GM10248 (cell line): ENCODE data around the gene IRF3.

Source experiments
- CTCF ChIA-PET: fragments of 300-600 bp; sonication (Branson Sonifier 250); formaldehyde crosslinking; extraction: SDS; loops from one replicate; lab custom pipeline; 2021; ENCODE audit warnings: antibody characterized with exemption; lab: Yijun Ruan, JAX
- POLR2A ChIA-PET: fragments of 350-650 bp; sonication (Branson Sonifier 250); formaldehyde crosslinking; extraction: SDS; loops from one replicate; lab custom pipeline; 2020; ENCODE audit warnings: antibody characterized with exemption; lab: Yijun Ruan, JAX
- DNase-seq: peaks from one replicate; pipeline ENCODE4 v3.0.0; 2012; ENCODE audit errors: extremely low spot score
- TF ChIP-seq, protein P1 (sequence below): IDR thresholded peaks from 2 replicates; pipeline ENCODE4 v1.5.1; 2012; ENCODE audit warnings: mild to moderate bottlenecking, low read depth; ENCODE audit errors: extremely low read depth, missing control alignments, control extremely low read depth

IRF3 gene

DNA sequence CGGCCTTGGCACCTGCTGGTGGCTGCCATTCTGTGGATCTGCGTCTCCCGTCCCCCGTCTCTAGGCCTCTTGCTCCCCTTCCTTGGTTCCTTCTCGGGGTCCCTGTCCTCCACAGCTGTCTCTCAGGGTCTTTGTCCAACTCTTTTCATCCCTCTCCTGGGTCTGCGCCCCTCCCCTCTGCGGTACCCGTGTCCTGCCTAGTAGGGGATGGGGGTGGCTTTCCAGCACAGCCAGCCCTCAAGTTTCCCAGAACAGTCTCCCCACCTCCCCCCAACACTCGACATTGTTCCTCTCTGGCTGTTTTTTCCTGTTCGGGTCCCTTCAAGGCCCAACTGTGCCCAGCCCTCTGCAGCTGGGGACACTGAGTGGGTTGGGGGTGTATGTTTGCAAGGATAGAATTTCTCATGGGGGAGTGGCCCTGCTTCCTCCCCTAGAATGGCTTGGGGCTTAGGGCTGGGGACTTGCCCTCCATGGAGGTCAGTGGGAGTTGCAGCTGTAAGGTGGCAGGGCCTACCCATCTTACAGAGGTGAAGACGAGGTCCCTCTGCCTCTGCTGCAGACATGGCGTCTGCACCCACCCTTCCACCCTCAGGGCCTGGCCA, 23.0 kb upstream of the IRF3 start:
- TF ChIP-seq, protein P1, sequence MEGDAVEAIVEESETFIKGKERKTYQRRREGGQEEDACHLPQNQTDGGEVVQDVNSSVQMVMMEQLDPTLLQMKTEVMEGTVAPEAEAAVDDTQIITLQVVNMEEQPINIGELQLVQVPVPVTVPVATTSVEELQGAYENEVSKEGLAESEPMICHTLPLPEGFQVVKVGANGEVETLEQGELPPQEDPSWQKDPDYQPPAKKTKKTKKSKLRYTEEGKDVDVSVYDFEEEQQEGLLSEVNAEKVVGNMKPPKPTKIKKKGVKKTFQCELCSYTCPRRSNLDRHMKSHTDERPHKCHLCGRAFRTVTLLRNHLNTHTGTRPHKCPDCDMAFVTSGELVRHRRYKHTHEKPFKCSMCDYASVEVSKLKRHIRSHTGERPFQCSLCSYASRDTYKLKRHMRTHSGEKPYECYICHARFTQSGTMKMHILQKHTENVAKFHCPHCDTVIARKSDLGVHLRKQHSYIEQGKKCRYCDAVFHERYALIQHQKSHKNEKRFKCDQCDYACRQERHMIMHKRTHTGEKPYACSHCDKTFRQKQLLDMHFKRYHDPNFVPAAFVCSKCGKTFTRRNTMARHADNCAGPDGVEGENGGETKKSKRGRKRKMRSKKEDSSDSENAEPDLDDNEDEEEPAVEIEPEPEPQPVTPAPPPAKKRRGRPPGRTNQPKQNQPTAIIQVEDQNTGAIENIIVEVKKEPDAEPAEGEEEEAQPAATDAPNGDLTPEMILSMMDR = no peak
- DNase-seq = no peak
- CTCF ChIA-PET = no interaction called here
- POLR2A ChIA-PET = no interaction called here

DNA sequence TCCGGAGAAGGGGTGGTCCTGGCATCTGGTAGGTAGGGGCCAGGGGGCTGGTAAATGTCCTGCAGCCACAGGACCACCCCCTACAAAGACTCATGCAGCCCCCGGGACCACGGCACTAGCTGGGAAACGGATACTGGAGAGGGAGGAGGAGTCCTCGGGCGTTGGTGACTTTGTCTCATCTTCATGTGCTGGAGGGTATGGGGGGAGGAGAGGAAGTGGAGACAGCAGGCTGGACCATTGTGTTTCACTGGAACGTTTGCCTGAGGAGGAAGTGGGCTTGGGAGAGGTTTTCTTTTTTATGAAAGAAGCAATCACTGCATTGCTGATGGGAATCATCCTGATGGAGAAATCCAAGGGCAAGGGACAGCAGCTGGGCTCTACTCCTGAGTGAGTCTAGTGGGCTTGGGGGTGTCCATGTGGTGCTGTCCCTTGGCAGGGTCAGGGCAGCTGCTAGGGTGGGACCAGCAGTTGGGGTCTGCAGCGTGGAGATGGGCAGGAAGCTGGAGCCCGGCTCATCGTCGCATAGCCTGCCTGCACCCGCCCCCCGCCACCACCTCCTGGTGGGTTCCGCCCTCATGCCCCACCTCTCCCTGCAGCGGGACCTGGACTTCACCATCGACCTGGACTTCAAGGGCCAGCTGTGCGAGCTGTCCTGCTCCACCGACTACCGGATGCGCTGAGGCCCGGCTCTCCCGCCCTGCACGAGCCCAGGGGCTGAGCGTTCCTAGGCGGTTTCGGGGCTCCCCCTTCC, 22.1 kb upstream of the IRF3 start:
- POLR2A ChIA-PET = no interaction called here
- CTCF ChIA-PET = interaction anchor here (1.8 kb wide), 1 partner anchor 118 kb away, joined by 5 read pairs; no protein-coding TSS in a partner anchor

DNA sequence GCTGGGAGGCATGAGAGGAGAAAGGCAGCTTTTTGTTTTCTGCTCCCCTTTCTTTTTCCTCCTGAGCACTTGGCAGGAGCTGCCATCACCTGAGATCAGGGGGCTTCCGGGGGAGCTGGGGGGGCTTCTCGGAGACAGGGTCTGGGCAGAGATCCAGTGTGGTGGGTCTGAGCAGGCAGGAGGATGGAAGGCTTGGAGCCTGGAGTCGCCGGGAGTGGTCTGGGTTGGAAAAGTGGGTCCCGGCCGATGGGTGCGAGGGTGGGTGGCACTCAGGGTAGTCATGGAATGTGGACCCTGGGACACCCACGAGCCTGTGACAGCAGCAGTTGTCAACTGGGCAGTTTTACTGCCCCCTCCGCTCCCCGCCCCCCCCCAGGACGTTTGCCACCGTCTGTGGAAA, 21.5 kb upstream of the IRF3 start:
- CTCF ChIA-PET = interaction anchor here (1.8 kb wide), 1 partner anchor 117 kb away, joined by 5 read pairs; no protein-coding TSS in a partner anchor
- TF ChIP-seq, protein P1 = no peak
- POLR2A ChIA-PET = interaction anchor here (0.7 kb wide), 1 partner anchor 161 kb away, joined by 3 read pairs; no protein-coding TSS in a partner anchor
- DNase-seq = no peak

More for the DNA sequence above, 22.1 kb upstream of the IRF3 start:
- no peak for DNase-seq
- TF ChIP-seq, protein P1 = no peak

DNA sequence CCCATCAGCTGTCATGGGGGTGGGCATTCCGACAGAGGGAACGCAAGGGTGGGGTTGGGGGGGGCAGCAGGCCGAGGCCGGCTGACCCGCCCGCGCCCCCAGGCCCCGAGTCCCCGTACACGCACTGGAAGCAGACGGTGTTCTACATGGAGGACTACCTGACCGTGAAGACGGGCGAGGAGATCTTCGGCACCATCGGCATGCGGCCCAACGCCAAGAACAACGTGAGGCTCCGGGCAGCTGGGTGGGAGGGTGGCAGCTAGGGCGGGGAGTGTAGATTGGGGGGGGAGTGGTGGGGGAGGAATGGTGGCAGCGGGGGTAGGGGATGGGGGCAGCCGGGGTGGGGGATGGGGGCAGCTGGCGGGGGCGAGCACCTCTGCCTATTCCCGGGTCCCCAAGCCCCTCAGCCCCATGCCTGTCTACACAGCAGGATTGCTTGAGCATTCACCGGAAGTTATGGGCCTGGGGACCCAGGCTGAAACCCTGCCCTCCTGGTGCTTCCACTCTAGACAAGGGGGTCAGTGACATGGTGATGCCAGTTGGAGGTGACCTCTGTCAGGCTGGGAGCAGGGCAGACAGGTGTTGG, 20.9 kb upstream of the IRF3 start:
- POLR2A ChIA-PET = interaction anchor here (0.7 kb wide), 1 partner anchor 162 kb away, joined by 3 read pairs; no protein-coding TSS in a partner anchor
- TF ChIP-seq, protein P1 = no peak
- CTCF ChIA-PET = interaction anchor here (1.4 to 1.8 kb wide), 2 partner anchors 101 to 117 kb away, joined by 3 to 5 read pairs; no protein-coding TSS in a partner anchor
- no peak for DNase-seq

DNA sequence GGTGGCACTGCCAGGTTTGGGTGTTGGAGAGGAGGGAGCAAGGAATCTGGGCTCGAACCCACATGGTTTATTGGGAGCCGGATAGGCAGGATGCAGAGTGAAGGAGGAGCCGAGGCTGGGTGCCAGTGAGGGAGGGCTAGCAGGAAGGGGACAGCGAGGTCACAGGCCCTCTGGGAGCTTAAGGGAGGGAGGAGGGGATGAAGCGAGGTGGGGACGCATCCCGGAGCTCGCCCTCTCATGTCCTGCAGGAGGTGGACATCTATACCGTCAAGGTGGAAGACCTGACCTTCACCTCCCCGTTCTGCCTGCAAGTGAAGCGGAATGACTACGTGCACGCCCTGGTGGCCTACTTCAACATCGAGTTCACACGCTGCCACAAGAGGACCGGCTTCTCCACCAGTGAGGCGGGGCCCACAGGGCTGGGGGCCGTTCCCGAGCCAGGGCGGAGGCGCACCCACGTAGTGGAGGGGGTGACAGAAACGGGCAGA, 20.2 kb upstream of the IRF3 start:
- DNase-seq = no peak
- CTCF ChIA-PET = interaction anchor here (1.4 to 1.9 kb wide), 3 partner anchors 13 to 116 kb away, joined by 3 to 5 read pairs (median 4); no protein-coding TSS in a partner anchor
- TF ChIP-seq, protein P1 = no peak
- POLR2A ChIA-PET = interaction anchor here (0.6 kb wide), 1 partner anchor 11 kb away, joined by 4 read pairs; no protein-coding TSS in a partner anchor
